Panc1 (cell line): ENCODE data around the gene ACER2.
A peak's percentile ranks its signal among the peaks of the same experiment; 100 is the strongest.

ENCODE experiments used
- CTCF ChIP-seq: fragments of 450-650 bp; IDR thresholded peaks from 2 replicates; pipeline ENCODE4 v1.5.1; 2017; ENCODE audit warnings: mild to moderate bottlenecking
- POLR2AphosphoS5 ChIP-seq: IDR thresholded peaks from 2 replicates; pipeline ENCODE4 v1.6.1; 2012; ENCODE audit warnings: mild to moderate bottlenecking, low read depth, low read length, moderate library complexity
- REST ChIP-seq, 2 experiments: IDR thresholded peaks; 2 replicates each; pipeline ENCODE4 v1.6.1; 2011 to 2012; ENCODE audit warnings: low read depth in 2 of 2, control low read depth in 1 of 2, low read length in 1 of 2, mild to moderate bottlenecking in 1 of 2, moderate library complexity in 1 of 2; ENCODE audit not compliant: insufficient read depth in 1 of 2
- SIN3A ChIP-seq: IDR thresholded peaks from 2 replicates; pipeline ENCODE4 v1.6.1; 2012; ENCODE audit warnings: low read depth, mild to moderate bottlenecking, low read length, moderate library complexity, borderline replicate concordance; ENCODE audit not compliant: insufficient read depth

- TF ChIP-seq CTCF (peak; percentile 80), POLR2AphosphoS5 (no peak), REST (IDR thresholded peaks at IDR 0.05; ENCODE audit: insufficient read depth in 1 of 2, low read depth in 2 of 2, low read length in 1 of 2) (no peak), SIN3A (no peak)
These were observed 56.2 kb downstream of the ACER2 start for GRCh38 chr9:19464764-19465585.
